Liver (tissue), 9 donors: ENCODE data around the gene RALGPS1. TPM values are rescaled to one million over a fixed set of nuclear protein-coding genes. Genes with fewer than 3 reads are reported as not detected.

Source experiments
- DNase-seq: peaks from one replicate; pipeline ENCODE4 v3.0.0-alpha.2; 2017; ENCODE audit warnings: low spot score
- H3K27ac ChIP-seq, 2 donors: one replicate each; pipeline ENCODE4 v1.7.0; 2013; ENCODE audit warnings: inconsistent platforms in 2 of 2, low read length in 2 of 2, control low read depth in 1 of 2, low read depth in 1 of 2, mild to moderate bottlenecking in 1 of 2
- H3K27me3 ChIP-seq, 4 donors: one replicate each; pipeline versions ENCODE4 v1.6.1 to v1.7.0; 2013; ENCODE audit warnings: low read length in 3 of 4, inconsistent platforms in 1 of 4, mild to moderate bottlenecking in 1 of 4, moderate library complexity in 1 of 4; ENCODE audit not compliant: control insufficient read depth in 4 of 4, insufficient read depth in 4 of 4
- H3K36me3 ChIP-seq, 4 donors: one replicate each; pipeline versions ENCODE4 v1.6.1 to v1.7.0; 2013; ENCODE audit warnings: low read length in 3 of 4, mild to moderate bottlenecking in 3 of 4, low read depth in 1 of 4, moderate library complexity in 1 of 4; ENCODE audit not compliant: control insufficient read depth in 4 of 4, insufficient read depth in 3 of 4
- H3K4me1 ChIP-seq, 4 donors: one replicate each; pipeline versions ENCODE4 v1.6.1 to v1.7.0; 2013; ENCODE audit warnings: low read length in 3 of 4, mild to moderate bottlenecking in 3 of 4, moderate library complexity in 1 of 4; ENCODE audit not compliant: control insufficient read depth in 4 of 4, insufficient read depth in 4 of 4
- H3K4me3 ChIP-seq, 3 donors: one replicate each; pipeline versions ENCODE4 v1.6.1 to v1.7.0; 2013; ENCODE audit warnings: low read length in 3 of 3, control low read depth in 1 of 3, low read depth in 1 of 3, mild to moderate bottlenecking in 1 of 3
- H3K9ac ChIP-seq, 2 donors: one replicate each; pipeline ENCODE4 v1.7.0; 2013; ENCODE audit warnings: low read length in 2 of 2, mild to moderate bottlenecking in 2 of 2, moderate library complexity in 2 of 2, control low read depth in 1 of 2, low read depth in 1 of 2
- H3K9me3 ChIP-seq, 4 donors: one replicate each; pipeline versions ENCODE4 v1.6.1 to v1.7.0; 2013; ENCODE audit warnings: low read length in 3 of 4; ENCODE audit not compliant: control insufficient read depth in 4 of 4
- ATF3 ChIP-seq: IDR thresholded peaks from 2 replicates; pipeline ENCODE4 v1.6.1; 2016; ENCODE audit warnings: antibody characterized with exemption
- CTCF ChIP-seq: fragments of 150-350 bp; IDR thresholded peaks from 2 replicates; pipeline ENCODE4 v1.5.1; 2017; ENCODE audit warnings: improper control_type of control experiment, low read depth, low read length; ENCODE audit not compliant: missing input control
- EGR1 ChIP-seq, 2 donors: IDR thresholded peaks; 2 replicates each; pipeline ENCODE4 v1.6.1; 2016 to 2018; ENCODE audit warnings: antibody characterized with exemption in 2 of 2, low read depth in 2 of 2
- FOXA1 ChIP-seq: IDR thresholded peaks from 2 replicates; pipeline ENCODE4 v1.6.1; 2016; ENCODE audit warnings: antibody characterized with exemption
- FOXA2 ChIP-seq: IDR thresholded peaks from 2 replicates; pipeline ENCODE4 v1.6.1; 2016; ENCODE audit warnings: antibody characterized with exemption
- GABPA ChIP-seq, 2 donors: IDR thresholded peaks in 1 of 2; conservative IDR thresholded peaks in 1 of 2; 2 replicates each; pipeline ENCODE4 v1.6.1; 2016; ENCODE audit warnings: antibody characterized with exemption in 2 of 2, mild to moderate bottlenecking in 1 of 2, moderate library complexity in 1 of 2
- HNF4A ChIP-seq, 2 donors: conservative IDR thresholded peaks; 2 replicates each; pipeline ENCODE4 v1.6.1; 2016; ENCODE audit warnings: antibody characterized with exemption in 2 of 2, mild to moderate bottlenecking in 2 of 2
- HNF4G ChIP-seq: IDR thresholded peaks from 2 replicates; pipeline ENCODE4 v1.6.1; 2016; ENCODE audit warnings: antibody characterized with exemption
- JUND ChIP-seq, 2 donors: IDR thresholded peaks; 2 replicates each; pipeline ENCODE4 v1.6.1; 2016; ENCODE audit warnings: antibody characterized with exemption in 2 of 2
- MAX ChIP-seq: IDR thresholded peaks from 2 replicates; pipeline ENCODE4 v1.6.1; 2016; ENCODE audit warnings: antibody characterized with exemption
- NR2F2 ChIP-seq: IDR thresholded peaks from 2 replicates; pipeline ENCODE4 v1.6.1; 2016; ENCODE audit warnings: antibody characterized with exemption
- RAD21 ChIP-seq, 2 donors: IDR thresholded peaks; 2 replicates each; pipeline ENCODE4 v1.6.1; 2016; ENCODE audit warnings: antibody characterized with exemption in 2 of 2, mild to moderate bottlenecking in 2 of 2
- REST ChIP-seq: IDR thresholded peaks from 2 replicates; pipeline ENCODE4 v1.6.1; 2016; ENCODE audit warnings: antibody characterized with exemption, mild to moderate bottlenecking
- RXRA ChIP-seq, 2 donors: IDR thresholded peaks; 2 replicates each; pipeline ENCODE4 v1.6.1; 2017 to 2018; ENCODE audit warnings: antibody characterized with exemption in 2 of 2, mild to moderate bottlenecking in 1 of 2
- SP1 ChIP-seq: IDR thresholded peaks from 2 replicates; pipeline ENCODE4 v1.6.1; 2018; ENCODE audit warnings: antibody characterized with exemption, mild to moderate bottlenecking
- TAF1 ChIP-seq: conservative IDR thresholded peaks from 2 replicates; pipeline ENCODE4 v1.6.1; 2016; ENCODE audit warnings: antibody characterized with exemption, mild to moderate bottlenecking
- YY1 ChIP-seq: IDR thresholded peaks from 2 replicates; pipeline ENCODE4 v1.6.1; 2016; ENCODE audit warnings: antibody characterized with exemption, mild to moderate bottlenecking
- ZBTB33 ChIP-seq: IDR thresholded peaks from 2 replicates; pipeline ENCODE4 v1.6.1; 2016; ENCODE audit warnings: antibody characterized with exemption
- WGBS: extraction: QIAGEN DNeasy Blood & Tissue Kit; methylation state at CpG from one replicate; pipeline ENCODE4 v1.1.7; 2013; 5-methylcytosine and 5-hydroxymethylcytosine counted together
- polyA plus RNA-seq, 2 donors: library from polyadenylated mRNA; stranded (reverse) in 1 of 2; unstranded in 1 of 2; fragments of 200-250 nt in 1 of 2; fragments of >200 nt in 1 of 2; fragmentation: Nextera tagmentation in 1 of 2; extraction: Ambion mirVana in 1 of 2; gene quantifications; one replicate each; pipeline versions ENCODE4 v1.2.1 to v1.2.3, GENCODE V29; 2013 to 2015
- total RNA-seq, 2 donors: library from RNA; depleted of rRNA; stranded (reverse); fragments of >200 nt; gene quantifications; one replicate each; pipeline ENCODE4 v1.2.3, GENCODE V29; 2014
- donor health status: healthy.
- donor health status: healthy.
- donor health status: healthy.
- donor health status: healthy.
- donor health status: healthy.

RALGPS1 gene
- total and polyA plus RNA-seq, 4 donors: 1.4 to 2.7 (median 2.0) TPM

GRCh38 chr9:127022913-127023660 is 108.5 kb downstream of the RALGPS1 start:
- no peaks in the 10 kb centered on the region for H3K27me3 ChIP-seq
- peak overlapping the region; percentile 21 to 39 for H3K27ac ChIP-seq
- no peak for DNase-seq
- no peaks in the 10 kb centered on the region for H3K4me1 ChIP-seq
- WGBS: 81% methylated on average over 3 of the region's 3 CpGs
- no peaks in the 10 kb centered on the region for H3K36me3 ChIP-seq
- no peaks in the 10 kb centered on the region for H3K9me3 ChIP-seq
- no peak overlapping the region for H3K4me3 ChIP-seq
- H3K9ac ChIP-seq: no peak overlapping the region
- TF ChIP-seq YY1 (no peak), FOXA1 (no peak), MAX (no peak), ZBTB33 (no peak), NR2F2 (no peak), EGR1 (IDR thresholded peaks at IDR 0.05; ENCODE audit: low read depth in 2 of 2) (no peak), RXRA (IDR thresholded peaks at IDR 0.05) (no peak), TAF1 (no peak), FOXA2 (no peak), JUND (IDR thresholded peaks at IDR 0.05) (no peak), HNF4A (conservative IDR thresholded peaks at IDR 0.05) (no peak), SP1 (no peak), RAD21 (IDR thresholded peaks at IDR 0.05) (no peak), CTCF (no peak), GABPA (IDR thresholded peaks at IDR 0.05 in 1 of 2, conservative IDR thresholded peaks at IDR 0.05 in 1 of 2) (no peak), REST (no peak), HNF4G (no peak), ATF3 (no peak)
